ENCODE measurements around the gene SLC30A3.
"Not testable (repeated sequence)": the region's sequence is repeated elsewhere in the genome, so short reads cannot be mapped to it uniquely, and the experiment has no call there.

Gene SLC30A3

GRCh38 chr2:27284996-27285395, 22.1 kb upstream of the SLC30A3 start:
- no peak for DNase-seq (ENCODE audit: low read depth)

- no peak for DNase-seq (ENCODE audit: low read depth)
Observed at GRCh38 chr2:27282892-27283291, 20.0 kb upstream of the SLC30A3 start.

GRCh38 chr2:27281855-27282559, 19.2 kb upstream of the SLC30A3 start, which contains the start of gene TRIM54:
TRIM54 (plus strand) TSS chr2:27282429; CDS start chr2:27282732, 303 bp downstream.
- no peak for DNase-seq (ENCODE audit: low read depth)

- DNase-seq (ENCODE audit: low read depth), result no peak
Observed at GRCh38 chr2:27281442-27281841, 18.6 kb upstream of the SLC30A3 start.

- no peak for DNase-seq (ENCODE audit: low read depth)
Observed at GRCh38 chr2:27280826-27281225, 18.0 kb upstream of the SLC30A3 start.

GRCh38 chr2:27278010-27278409, 15.2 kb upstream of the SLC30A3 start:
- DNase-seq (ENCODE audit: low read depth), result no peak

- no peak for DNase-seq (ENCODE audit: low read depth)
Observed at GRCh38 chr2:27275211-27276150, 12.6 kb upstream of the SLC30A3 start, which contains the start of gene DNAJC5G. DNAJC5G (plus strand) TSS chr2:27275433; CDS start chr2:27276729, 1,296 bp downstream.

- DNase-seq (ENCODE audit: low read depth), result not testable (repeated sequence)
Observed at GRCh38 chr2:27272537-27273522, 10.0 kb upstream of the SLC30A3 start.

- DNase-seq (ENCODE audit: low read depth), result no peak
Observed at GRCh38 chr2:27271631-27272340, 8.9 kb upstream of the SLC30A3 start.

- no peak for DNase-seq (ENCODE audit: low read depth)
Observed at GRCh38 chr2:27270670-27271069, 7.8 kb upstream of the SLC30A3 start.

- DNase-seq (ENCODE audit: low read depth), result no peak
Observed at GRCh38 chr2:27270131-27270530, 7.3 kb upstream of the SLC30A3 start.

GRCh38 chr2:27268296-27268695, 5.4 kb upstream of the SLC30A3 start:
- not testable (repeated sequence) for DNase-seq (ENCODE audit: low read depth)

GRCh38 chr2:27265536-27265870, 2.7 kb upstream of the SLC30A3 start:
- DNase-seq (ENCODE audit: low read depth), result no peak

- DNase-seq (ENCODE audit: low read depth), result no peak
Observed at GRCh38 chr2:27264753-27265535, 2.1 kb upstream of the SLC30A3 start.

GRCh38 chr2:27264253-27264752, 1.5 kb upstream of the SLC30A3 start:
- no peak for DNase-seq (ENCODE audit: low read depth)

GRCh38 chr2:27263287-27264252, 723 bp upstream of the SLC30A3 start:
- DNase-seq (ENCODE audit: low read depth), result no peak

GRCh38 chr2:27261926-27262298, 935 bp downstream of the SLC30A3 start:
- DNase-seq (ENCODE audit: low read depth), result no peak

GRCh38 chr2:27261241-27261925, 1.5 kb downstream of the SLC30A3 start:
- DNase-seq (ENCODE audit: low read depth), result no peak
